ENCODE data around the gene DHX9. TPM values are rescaled to one million over a fixed set of nuclear protein-coding genes. Genes with fewer than 3 reads are reported as not detected.

The DHX9 gene
- total and polyA plus RNA-seq, 9 of the 15 experiments (the other 6 are each of a cell fraction or from before 2014, with no cell fraction given), result 100 to 409 (median 294) TPM

DNA sequence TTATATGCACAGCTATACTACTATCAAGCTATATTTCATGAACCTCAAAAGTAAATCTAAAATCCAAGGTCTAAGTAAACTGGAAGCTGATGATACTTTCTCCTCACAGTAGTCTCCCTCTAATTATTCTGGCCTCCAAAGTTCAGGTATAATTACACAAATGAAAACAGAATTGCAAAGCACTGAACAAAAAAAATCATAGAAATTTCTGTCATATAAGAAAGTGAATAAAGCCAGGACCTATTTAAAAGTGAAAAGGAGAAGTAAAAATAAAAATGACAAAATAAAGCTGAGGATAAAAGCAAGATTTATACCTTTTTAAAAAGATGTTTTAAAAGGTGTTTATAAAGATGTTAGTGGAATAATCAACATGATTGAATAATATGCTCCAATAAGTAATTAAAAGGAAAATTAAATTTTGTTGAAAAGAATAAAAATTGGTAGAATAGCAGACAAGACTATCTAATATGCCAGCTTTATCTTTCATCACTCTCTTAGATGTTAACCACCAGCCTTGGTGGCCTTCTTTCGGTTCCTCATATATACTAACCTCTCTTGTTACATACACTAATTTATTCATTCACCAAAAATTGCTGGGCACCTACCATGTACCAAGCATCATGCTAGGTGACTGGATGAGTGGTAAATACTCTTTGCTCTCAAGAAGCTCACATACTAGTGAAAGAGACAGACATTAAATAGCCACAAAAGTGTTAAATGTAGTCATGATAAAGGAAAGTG lies 88.7 kb downstream of the DHX9 start:
- DNase-seq (ENCODE audit: extremely low read depth in 1 of 4, low spot score in 3 of 4), result no peak
- 17% methylated on average over 1 of the region's 1 CpG for WGBS (ENCODE audit: insufficient coverage, low coverage, missing lambda C conversion rate)
- Histone ChIP-seq H2AFZ (ENCODE audit: low read depth, low read length) (no peak overlapping the region), H3K4me1 (replicated peaks in 1 of 2; ENCODE audit: control insufficient read depth in 2 of 2, insufficient read depth in 2 of 2, low read length in 2 of 2) (peaks cover 0 to 4% of the 10 kb centered on the region in 2 experiments; a peak in 1 of 5 replicates), H4K20me1 (replicated peaks; ENCODE audit: control insufficient read depth, insufficient read depth, low read length) (no peaks in the 10 kb centered on the region), H3K4me2 (ENCODE audit: insufficient read depth, low read length) (no peak overlapping the region), H3K36me3 (ENCODE audit: control insufficient read depth, insufficient read depth, low read length) (no peaks in the 10 kb centered on the region), H3K27ac (ENCODE audit: extremely low read depth, low read depth, low read length) (no peak overlapping the region), H3K79me2 (ENCODE audit: control insufficient read depth, insufficient read depth, low read length) (no peaks in the 10 kb centered on the region), H3K4me3 (no peak overlapping the region), H3K27me3 (ENCODE audit: control insufficient read depth in 2 of 2, insufficient read depth in 2 of 2, low read length in 2 of 2) (no peaks in the 10 kb centered on the region), H3K9me1 (ENCODE audit: control insufficient read depth, insufficient read depth, low read length) (no peaks in the 10 kb centered on the region), H3K9ac (ENCODE audit: insufficient read depth in 1 of 2, low read depth in 2 of 2, low read length in 2 of 2) (no peak overlapping the region), H3K9me3 (replicated peaks; ENCODE audit: control insufficient read depth, insufficient read depth, low read depth, low read length) (no peaks in the 10 kb centered on the region)
- ChIA-PET CTCF (ENCODE audit: low intra/inter-chr PET ratio) (no interaction called here), POLR2A (interaction anchor here (0.6 to 0.8 kb wide), 2 partner anchors 11 to 77 kb away, joined by 3 read pairs; no protein-coding TSS in a partner anchor)
- ATAC-seq, result no peak
- no peak for FAIRE-seq
- intact Hi-C loops (cut with micrococcal nuclease) (no loop called here), in situ Hi-C loops (cut with MboI) (no loop called here)
- no TSS peak for BruUV-seq (replicated peaks)
- no peak for TF ChIP-seq SMARCC2 (IDR thresholded peaks at IDR 0.05; ENCODE audit: low read depth)
- TF ChIP-seq, protein P1, sequence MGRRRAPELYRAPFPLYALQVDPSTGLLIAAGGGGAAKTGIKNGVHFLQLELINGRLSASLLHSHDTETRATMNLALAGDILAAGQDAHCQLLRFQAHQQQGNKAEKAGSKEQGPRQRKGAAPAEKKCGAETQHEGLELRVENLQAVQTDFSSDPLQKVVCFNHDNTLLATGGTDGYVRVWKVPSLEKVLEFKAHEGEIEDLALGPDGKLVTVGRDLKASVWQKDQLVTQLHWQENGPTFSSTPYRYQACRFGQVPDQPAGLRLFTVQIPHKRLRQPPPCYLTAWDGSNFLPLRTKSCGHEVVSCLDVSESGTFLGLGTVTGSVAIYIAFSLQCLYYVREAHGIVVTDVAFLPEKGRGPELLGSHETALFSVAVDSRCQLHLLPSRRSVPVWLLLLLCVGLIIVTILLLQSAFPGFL (CRISPR knock-in tag; IDR thresholded peaks at IDR 0.05), result no peak
- TF ChIP-seq, protein P2, sequence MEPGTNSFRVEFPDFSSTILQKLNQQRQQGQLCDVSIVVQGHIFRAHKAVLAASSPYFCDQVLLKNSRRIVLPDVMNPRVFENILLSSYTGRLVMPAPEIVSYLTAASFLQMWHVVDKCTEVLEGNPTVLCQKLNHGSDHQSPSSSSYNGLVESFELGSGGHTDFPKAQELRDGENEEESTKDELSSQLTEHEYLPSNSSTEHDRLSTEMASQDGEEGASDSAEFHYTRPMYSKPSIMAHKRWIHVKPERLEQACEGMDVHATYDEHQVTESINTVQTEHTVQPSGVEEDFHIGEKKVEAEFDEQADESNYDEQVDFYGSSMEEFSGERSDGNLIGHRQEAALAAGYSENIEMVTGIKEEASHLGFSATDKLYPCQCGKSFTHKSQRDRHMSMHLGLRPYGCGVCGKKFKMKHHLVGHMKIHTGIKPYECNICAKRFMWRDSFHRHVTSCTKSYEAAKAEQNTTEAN (CRISPR knock-in tag; IDR thresholded peaks at IDR 0.05), result no peak
- no peak for TF ChIP-seq SUPT5H (IDR thresholded peaks at IDR 0.05)
- TF ChIP-seq ZFP36 (IDR thresholded peaks at IDR 0.05; ENCODE audit: low read depth, low read length, partially characterized antibody), result no peak
- no peak for TF ChIP-seq PCBP2 (IDR thresholded peaks at IDR 0.05; ENCODE audit: low read depth, low read length, poor library complexity, severe bottlenecking)

Data from K562 (cell line).